Psoas muscle (tissue), 8 donors: ENCODE data around the gene HMCN1. TPM values are rescaled to one million over a fixed set of nuclear protein-coding genes. Genes with fewer than 3 reads are reported as not detected.

Source experiments
- ATAC-seq, 4 donors: fragments of 200-7000 bp; cut with Tn5 transposase; one replicate each; pipeline ENCODE4 v1.9.1; 2020; ENCODE audit warnings: moderate library complexity in 3 of 4, mild to moderate bottlenecking in 2 of 4
- DNase-seq, 2 donors: peaks; one replicate each; pipeline ENCODE4 v3.0.0-alpha.2; 2020
- H3K27ac ChIP-seq: fragments of 200-600 bp; one replicate; pipeline ENCODE4 v1.8.0; 2022
- H3K27me3 ChIP-seq, 3 donors: fragments of 200-600 bp in 1 of 3; one replicate each; pipeline versions ENCODE4 v1.6.1 to v1.8.0; 2013 to 2022; ENCODE audit warnings: low read length in 2 of 3, mild to moderate bottlenecking in 2 of 3, moderate library complexity in 1 of 3; ENCODE audit not compliant: insufficient read depth in 3 of 3
- H3K36me3 ChIP-seq, 2 donors: fragments of 200-600 bp in 1 of 2; one replicate each; pipeline versions ENCODE4 v1.6.1 to v1.8.0; 2013 to 2022; ENCODE audit warnings: low read depth in 1 of 2, mild to moderate bottlenecking in 1 of 2, moderate library complexity in 1 of 2; ENCODE audit not compliant: insufficient read depth in 1 of 2
- H3K4me1 ChIP-seq: fragments of 200-600 bp; one replicate; pipeline ENCODE4 v1.8.0; 2022
- H3K4me3 ChIP-seq: fragments of 200-600 bp; one replicate; pipeline ENCODE4 v1.8.0; 2022; ENCODE audit warnings: mild to moderate bottlenecking
- H3K9me3 ChIP-seq: fragments of 200-600 bp; one replicate; pipeline ENCODE4 v1.8.0; 2022
- CTCF ChIP-seq: fragments of 200-600 bp; IDR thresholded peaks from one replicate; pipeline ENCODE4 v1.8.0; 2022; ENCODE audit warnings: antibody characterized with exemption
- WGBS, 3 donors: extraction: QIAGEN DNeasy Blood & Tissue Kit; methylation state at CpG; one replicate each; pipeline versions ENCODE4 v1.1.6 to v1.1.7; 2013; 5-methylcytosine and 5-hydroxymethylcytosine counted together
- intact Hi-C, 2 donors: fragments of 100-400 bp; cut with DNase I; formaldehyde crosslinking; loops; one replicate each; pipeline versions ENCODE4 v1.11.0 to v1.14.2; 2022
- polyA plus RNA-seq, 3 donors: library from polyadenylated mRNA; stranded (reverse); fragments of 200-250 nt; gene quantifications; one replicate each; pipeline ENCODE4 v1.2.3, GENCODE V29; 2013
- total RNA-seq, 4 donors: library from RNA; stranded (reverse); fragmentation: NEBNext Ultra II Directional in 2 of 4; extraction: Animal tissue kit (Norgen Biotek cat#: 25700) in 2 of 4; gene quantifications; one replicate each; pipeline versions ENCODE4 v1.2.1 to v1.2.4, GENCODE V29; 2021 to 2023
- donor health status: healthy with polysubstance abuse.
- donor health status: DM: no; HTN: no; CAD: no; lungs with moderate emphysema.
- donor health status: Bipolar disorder and iron deficiency.
- donor health status: healthy.
- donor health status: DM: yes; HTN: yes; CAD: no.
- donor health status: DM: no; HTN: no; CAD: no.
- donor health status: DM: no; HTN: no; CAD: no.
- donor health status: DM: yes; HTN: yes; CAD: no.

The HMCN1 gene
- total and polyA plus RNA-seq, 7 donors = 1.3 to 6.5 (median 1.8) TPM

GRCh38 chr1:186094172-186094571 lies 360.0 kb downstream of the HMCN1 start:
- Histone ChIP-seq H3K4me3 (no peak overlapping the region), H3K27me3 (no peaks in the 10 kb centered on the region), H3K36me3 (no peaks in the 10 kb centered on the region), H3K4me1 (no peaks in the 10 kb centered on the region), H3K27ac (no peak overlapping the region), H3K9me3 (no peaks in the 10 kb centered on the region)
- no peak for TF ChIP-seq CTCF
- ATAC-seq = peak in 2 of 4 donors; percentile 57 to 58
- WGBS, 3 donors = 31 to 36% (median 33%) methylated on average over 2 of the region's 2 CpGs
- intact Hi-C loops = no loop called here
- DNase-seq = no peak

- no peak overlapping the region for H3K27ac ChIP-seq
- TF ChIP-seq CTCF = no peak
- no peaks in the 10 kb centered on the region for H3K4me1 ChIP-seq
- H3K27me3 ChIP-seq = no peaks in the 10 kb centered on the region
- no peaks in the 10 kb centered on the region for H3K36me3 ChIP-seq
- H3K4me3 ChIP-seq = no peak overlapping the region
- 77 to 81% (median 80%) methylated on average over 4 of the region's 4 CpGs for WGBS, 3 donors
- H3K9me3 ChIP-seq = no peaks in the 10 kb centered on the region
- DNase-seq (no peak), ATAC-seq (no peak)
- intact Hi-C loops = no loop called here
These were observed 365.3 kb downstream of the HMCN1 start for GRCh38 chr1:186099336-186100104.

GRCh38 chr1:186102107-186102506 lies 367.9 kb downstream of the HMCN1 start:
- Histone ChIP-seq H3K4me3 (no peak overlapping the region), H3K4me1 (no peaks in the 10 kb centered on the region), H3K27ac (no peak overlapping the region), H3K9me3 (no peaks in the 10 kb centered on the region), H3K36me3 (no peaks in the 10 kb centered on the region), H3K27me3 (no peaks in the 10 kb centered on the region)
- 77 to 84% (median 81%) methylated on average over 1 of the region's 1 CpG for WGBS, 3 donors
- ATAC-seq (no peak), DNase-seq (no peak)
- TF ChIP-seq CTCF = no peak
- intact Hi-C loops = no loop called here

- no peaks in the 10 kb centered on the region for H3K4me1 ChIP-seq
- WGBS, 3 donors = 38 to 43% (median 42%) methylated on average over 3 of the region's 3 CpGs
- no peak overlapping the region for H3K27ac ChIP-seq
- H3K36me3 ChIP-seq = no peaks in the 10 kb centered on the region
- no peak overlapping the region for H3K4me3 ChIP-seq
- DNase-seq (no peak), ATAC-seq (no peak)
- no peak for TF ChIP-seq CTCF
- H3K27me3 ChIP-seq = no peaks in the 10 kb centered on the region
- intact Hi-C loops = no loop called here
- H3K9me3 ChIP-seq = no peaks in the 10 kb centered on the region
These were observed 368.5 kb downstream of the HMCN1 start for GRCh38 chr1:186102547-186103148.
